ENCODE results near the gene TBK1.

TBK1 gene

GRCh38 chr12:64452559-64453329 is 824 bp downstream of the TBK1 start:
- DNase-seq, result no peak

GRCh38 chr12:64455506-64455905 is 3.6 kb downstream of the TBK1 start:
- DNase-seq, result no peak

GRCh38 chr12:64456119-64456518 is 4.2 kb downstream of the TBK1 start:
- DNase-seq, result no peak

- peak; percentile 47 for DNase-seq
Observed at GRCh38 chr12:64457032-64457431, 5.1 kb downstream of the TBK1 start.

- DNase-seq, result no peak
Observed at GRCh38 chr12:64457466-64457865, 5.5 kb downstream of the TBK1 start.

GRCh38 chr12:64457923-64458322 is 6.0 kb downstream of the TBK1 start:
- no peak for DNase-seq

GRCh38 chr12:64459394-64459891 is 7.5 kb downstream of the TBK1 start:
- no peak for DNase-seq

GRCh38 chr12:64461634-64462414 is 9.9 kb downstream of the TBK1 start:
- DNase-seq, result no peak

GRCh38 chr12:64466178-64466577 is 14.3 kb downstream of the TBK1 start:
- no peak for DNase-seq

GRCh38 chr12:64468966-64469365 is 17.0 kb downstream of the TBK1 start:
- DNase-seq, result no peak

GRCh38 chr12:64469455-64470142 is 17.7 kb downstream of the TBK1 start:
- DNase-seq, result no peak

- DNase-seq, result no peak
Observed at GRCh38 chr12:64470495-64470894, 18.6 kb downstream of the TBK1 start.

- no peak for DNase-seq
Observed at GRCh38 chr12:64473176-64473575, 21.3 kb downstream of the TBK1 start.

- no peak for DNase-seq
Observed at GRCh38 chr12:64475518-64475917, 23.6 kb downstream of the TBK1 start.

- no peak for DNase-seq
Observed at GRCh38 chr12:64476844-64477243, 24.9 kb downstream of the TBK1 start.

- no peak for DNase-seq
Observed at GRCh38 chr12:64478661-64479060, 26.7 kb downstream of the TBK1 start.

GRCh38 chr12:64480148-64480547 is 28.2 kb downstream of the TBK1 start:
- DNase-seq, result no peak

- no peak for DNase-seq
Observed at GRCh38 chr12:64486657-64487056, 34.7 kb downstream of the TBK1 start.

GRCh38 chr12:64491718-64492117 is 39.8 kb downstream of the TBK1 start:
- DNase-seq, result no peak

GRCh38 chr12:64493513-64493912 is 41.6 kb downstream of the TBK1 start:
- no peak for DNase-seq

- DNase-seq, result no peak
Observed at GRCh38 chr12:64494998-64495729, 43.2 kb downstream of the TBK1 start.

GRCh38 chr12:64496839-64497400 is 45.0 kb downstream of the TBK1 start:
- DNase-seq, result no peak

All from activated T-cell treated with anti-CD3 and anti-CD28 coated beads for 4 hours (primary cell).